GM19043 (cell line): ENCODE data around the gene LILRB5.
"Not testable (repeated sequence)": the region's sequence is repeated elsewhere in the genome, so short reads cannot be mapped to it uniquely, and the experiment has no call there.

ENCODE experiments used
- ATAC-seq: cut with Tn5 transposase; IDR thresholded peaks from one replicate; pipeline ENCODE4 v1.9.1; 2021; ENCODE audit warnings: low read depth; ENCODE audit not compliant: unreplicated experiment

LILRB5 gene

GRCh38 chr19:54245936-54246335 lies 11.1 kb downstream of the LILRB5 start:
- ATAC-seq = no peak

- not testable (repeated sequence) for ATAC-seq
Measured at GRCh38 chr19:54243809-54244208, 13.3 kb downstream of the LILRB5 start.

GRCh38 chr19:54242646-54243045 lies 14.4 kb downstream of the LILRB5 start, which contains the start of gene LILRA6:
Gene LILRA6, minus strand, starts transcription at chr19:54242790.
- not testable (repeated sequence) for ATAC-seq

GRCh38 chr19:54242234-54242633 lies 14.8 kb downstream of the LILRB5 start:
- ATAC-seq = not testable (repeated sequence)

GRCh38 chr19:54240372-54241336 lies 16.4 kb downstream of the LILRB5 start:
- not testable (repeated sequence) for ATAC-seq

- not testable (repeated sequence) for ATAC-seq
Measured at GRCh38 chr19:54239491-54240371, 17.3 kb downstream of the LILRB5 start.

GRCh38 chr19:54233941-54234340 lies 23.1 kb downstream of the LILRB5 start:
- no peak for ATAC-seq

GRCh38 chr19:54231077-54231931 lies 25.8 kb downstream of the LILRB5 start:
- no peak for ATAC-seq

- no peak for ATAC-seq
Measured at GRCh38 chr19:54230031-54230430, 27.0 kb downstream of the LILRB5 start.

GRCh38 chr19:54229146-54229545 lies 27.9 kb downstream of the LILRB5 start:
- no peak for ATAC-seq

GRCh38 chr19:54224619-54225018 lies 32.5 kb downstream of the LILRB5 start:
- ATAC-seq = not testable (repeated sequence)

GRCh38 chr19:54223937-54224281 lies 33.2 kb downstream of the LILRB5 start:
- ATAC-seq = not testable (repeated sequence)

GRCh38 chr19:54223277-54223936 lies 33.7 kb downstream of the LILRB5 start:
- ATAC-seq = not testable (repeated sequence)

- not testable (repeated sequence) for ATAC-seq
Measured at GRCh38 chr19:54222474-54223276, 34.4 kb downstream of the LILRB5 start, which contains the start of gene LILRB3. Gene LILRB3, minus strand, starts transcription at chr19:54223007. Its CDS starts 31 bp downstream, at chr19:54222976.

- not testable (repeated sequence) for ATAC-seq
Measured at GRCh38 chr19:54221947-54222346, 35.1 kb downstream of the LILRB5 start.

- ATAC-seq = not testable (repeated sequence)
Measured at GRCh38 chr19:54219702-54220101, 37.4 kb downstream of the LILRB5 start.

GRCh38 chr19:54218960-54219661 lies 38.0 kb downstream of the LILRB5 start:
- ATAC-seq = no peak

GRCh38 chr19:54218259-54218658 lies 38.8 kb downstream of the LILRB5 start:
- ATAC-seq = no peak
